PC-9 (cell line): ENCODE data around the gene PTPRD.

ENCODE experiments used
- EZH2 ChIP-seq: fragments of 200-600 bp; sonication (generic); IDR thresholded peaks from 2 replicates; pipeline ENCODE4 v1.8.0; 2017; ENCODE audit warnings: antibody characterized with exemption, low read depth
- TF ChIP-seq, protein P1 (sequence below): fragments of 200-600 bp; sonication (generic); conservative IDR thresholded peaks from 2 replicates; pipeline ENCODE4 v1.6.1; 2017; ENCODE audit warnings: mixed run types, antibody characterized with exemption, mild to moderate bottlenecking, moderate library complexity

DNA sequence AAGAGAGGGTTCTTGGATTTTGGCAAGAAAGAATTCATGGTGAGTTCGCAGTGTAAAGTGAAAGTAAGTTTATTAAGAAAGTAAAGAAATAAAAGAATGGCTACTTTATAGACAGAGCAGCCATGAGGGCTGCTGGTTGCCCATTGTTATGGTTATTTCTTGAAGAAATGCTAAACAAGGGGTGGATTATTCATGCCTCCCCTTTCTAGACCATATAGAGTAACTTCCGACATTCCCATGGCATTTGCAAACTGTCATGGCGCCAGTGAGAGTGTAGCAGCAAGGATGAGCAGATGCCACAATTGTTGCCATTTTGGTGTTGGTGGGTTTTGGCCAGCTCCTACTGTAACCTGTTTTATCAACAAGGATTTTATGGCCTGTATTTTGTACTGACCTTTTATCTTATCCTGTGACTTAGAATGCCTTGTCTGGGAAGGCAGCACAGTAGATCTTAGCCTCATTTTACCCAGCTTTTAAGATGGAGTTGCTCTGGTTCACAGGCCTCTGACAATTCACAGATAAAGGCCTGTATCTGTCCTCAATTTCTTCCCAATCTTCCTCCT lies 1787.1 kb downstream of the PTPRD start:
- TF ChIP-seq, protein P1, sequence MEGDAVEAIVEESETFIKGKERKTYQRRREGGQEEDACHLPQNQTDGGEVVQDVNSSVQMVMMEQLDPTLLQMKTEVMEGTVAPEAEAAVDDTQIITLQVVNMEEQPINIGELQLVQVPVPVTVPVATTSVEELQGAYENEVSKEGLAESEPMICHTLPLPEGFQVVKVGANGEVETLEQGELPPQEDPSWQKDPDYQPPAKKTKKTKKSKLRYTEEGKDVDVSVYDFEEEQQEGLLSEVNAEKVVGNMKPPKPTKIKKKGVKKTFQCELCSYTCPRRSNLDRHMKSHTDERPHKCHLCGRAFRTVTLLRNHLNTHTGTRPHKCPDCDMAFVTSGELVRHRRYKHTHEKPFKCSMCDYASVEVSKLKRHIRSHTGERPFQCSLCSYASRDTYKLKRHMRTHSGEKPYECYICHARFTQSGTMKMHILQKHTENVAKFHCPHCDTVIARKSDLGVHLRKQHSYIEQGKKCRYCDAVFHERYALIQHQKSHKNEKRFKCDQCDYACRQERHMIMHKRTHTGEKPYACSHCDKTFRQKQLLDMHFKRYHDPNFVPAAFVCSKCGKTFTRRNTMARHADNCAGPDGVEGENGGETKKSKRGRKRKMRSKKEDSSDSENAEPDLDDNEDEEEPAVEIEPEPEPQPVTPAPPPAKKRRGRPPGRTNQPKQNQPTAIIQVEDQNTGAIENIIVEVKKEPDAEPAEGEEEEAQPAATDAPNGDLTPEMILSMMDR, result no peak
- TF ChIP-seq EZH2, result no peak
